GM21576 (cell line): ENCODE measurements around the gene EPRS1.
A peak's percentile ranks its signal among the peaks of the same experiment; 100 is the strongest.
"Not testable (repeated sequence)": the region's sequence is repeated elsewhere in the genome, so short reads cannot be mapped to it uniquely, and the experiment has no call there.

ENCODE experiments used
- ATAC-seq: cut with Tn5 transposase; IDR thresholded peaks from one replicate; pipeline ENCODE4 v1.9.1; 2021; ENCODE audit warnings: mild to moderate bottlenecking, moderate library complexity; ENCODE audit not compliant: unreplicated experiment

The EPRS1 gene

DNA sequence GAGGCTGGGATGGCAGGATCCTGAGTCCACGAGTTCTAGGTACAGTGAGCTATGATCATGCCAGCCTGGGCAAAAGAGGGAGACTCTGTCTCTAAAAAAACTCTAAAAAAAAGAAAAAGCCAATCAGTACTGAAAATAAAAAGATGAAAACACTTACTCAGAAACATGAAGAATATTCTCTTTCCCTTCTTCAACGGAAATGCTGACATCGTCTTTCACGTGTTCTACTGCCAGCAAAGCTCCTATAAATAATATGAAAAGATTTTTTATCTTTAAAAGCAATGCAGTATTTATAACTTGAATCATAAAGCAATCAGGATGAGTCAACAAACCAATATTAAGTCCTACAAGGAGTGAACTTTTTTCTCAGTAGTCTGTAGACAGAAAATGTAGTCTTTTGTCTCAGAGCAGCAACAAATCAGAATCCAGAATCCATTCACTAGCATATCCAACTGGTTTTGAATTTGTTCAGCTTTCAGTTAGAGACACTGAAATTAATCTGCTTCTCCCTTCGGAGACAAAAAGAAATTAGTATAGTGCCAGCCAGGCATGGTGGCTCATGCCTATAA, 6.2 kb downstream of the EPRS1 start:
- ATAC-seq: no peak

DNA sequence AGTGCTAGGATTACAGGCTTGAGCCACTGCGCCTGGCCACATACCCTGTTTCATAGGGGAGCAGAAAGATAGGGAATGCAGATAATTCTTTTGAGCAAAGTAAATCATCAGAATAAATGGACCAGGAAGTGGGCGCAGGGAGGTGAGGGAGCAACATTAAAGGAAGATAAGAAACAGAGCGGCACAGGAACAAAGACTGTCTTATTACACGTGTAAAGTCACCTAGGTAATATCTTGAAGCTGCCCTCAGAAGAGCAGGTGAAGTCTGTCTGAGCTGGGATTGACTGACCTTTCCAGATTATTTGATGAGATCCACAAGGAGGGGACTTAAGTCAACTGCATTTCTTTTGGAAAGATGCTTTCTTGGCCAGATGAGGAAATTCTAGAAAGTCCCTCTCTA, 7.7 kb downstream of the EPRS1 start:
- no peak for ATAC-seq

DNA sequence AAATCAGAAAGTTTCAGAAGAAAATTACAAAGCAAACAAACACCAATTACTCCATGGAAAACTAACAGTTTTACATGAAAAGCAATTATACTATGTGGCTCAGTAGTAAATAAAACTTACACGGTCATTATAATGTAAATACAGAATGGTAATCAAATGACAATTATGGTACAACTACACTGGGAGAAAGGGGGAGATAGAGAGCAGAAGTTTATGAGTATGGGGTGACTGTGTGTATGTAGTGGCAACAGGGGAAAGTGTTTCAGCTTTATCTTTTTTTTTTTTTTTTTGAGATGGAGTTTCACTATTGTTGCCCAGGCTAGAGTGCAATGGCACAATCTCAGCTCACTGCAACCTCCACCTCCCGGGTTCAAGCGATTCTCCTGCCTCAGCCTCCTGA, 8.5 kb downstream of the EPRS1 start:
- ATAC-seq: not testable (repeated sequence)

DNA sequence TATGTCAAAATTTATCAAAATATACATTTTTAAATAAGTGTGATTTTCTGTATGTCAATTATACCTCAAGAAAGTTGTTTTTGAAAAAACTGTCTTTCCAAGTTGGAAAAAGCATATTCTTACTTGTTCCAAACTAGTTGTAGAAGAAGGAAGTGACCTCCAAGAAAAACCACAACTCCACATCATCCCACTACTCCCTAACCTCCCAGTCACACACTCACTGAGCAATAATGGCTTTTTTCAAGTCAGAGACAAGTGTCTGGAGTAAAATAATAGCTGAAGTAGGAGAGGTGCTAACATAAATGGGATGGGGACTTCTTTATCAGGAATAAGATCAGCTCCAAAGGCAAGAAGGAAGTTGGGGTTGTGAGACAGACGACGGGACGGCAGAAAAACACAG, 13.4 kb downstream of the EPRS1 start:
- ATAC-seq: no peak

DNA sequence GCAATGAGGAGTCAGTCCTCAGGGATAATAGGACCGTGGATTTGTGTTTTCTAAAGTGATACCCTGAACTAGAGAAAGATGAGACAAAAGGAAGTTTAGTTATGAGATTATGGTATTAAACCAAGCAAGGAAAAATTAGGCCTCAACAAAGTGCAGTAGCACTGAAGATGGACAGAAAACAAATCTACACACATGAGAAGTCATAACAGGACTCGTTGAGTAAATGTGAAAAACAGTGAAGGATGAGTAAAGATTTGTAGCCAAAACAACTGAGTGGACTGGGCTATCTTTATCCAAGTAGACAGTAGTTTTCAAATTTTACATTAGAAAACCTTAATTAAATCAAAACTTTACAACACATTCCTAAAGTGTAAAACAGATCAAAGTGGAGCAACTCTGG, 15.0 kb downstream of the EPRS1 start:
- ATAC-seq: no peak

DNA sequence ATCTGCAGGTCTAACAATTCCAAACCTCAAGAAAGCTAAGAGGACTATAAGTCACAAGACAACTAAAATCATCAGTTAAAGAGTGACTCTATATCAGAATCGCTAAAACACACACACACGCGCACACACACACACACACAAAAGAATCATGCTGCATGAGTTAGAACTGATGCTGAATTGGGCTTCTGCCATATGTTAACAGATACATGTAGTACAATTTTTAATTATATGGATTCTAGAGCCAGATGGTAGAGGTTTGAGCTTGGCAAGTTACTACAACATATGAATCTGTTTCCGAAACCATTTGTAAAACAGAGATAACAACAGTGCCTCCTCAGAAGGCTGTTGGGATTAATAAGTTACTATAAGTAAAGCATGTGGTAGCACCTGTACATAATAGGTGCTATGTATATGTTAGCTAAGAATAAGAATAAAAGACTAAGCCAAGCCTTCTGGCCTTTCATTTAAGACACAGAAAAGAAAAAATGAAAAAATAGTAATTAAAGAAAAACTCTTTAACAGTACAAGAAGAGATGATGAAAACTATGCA, 17.9 kb downstream of the EPRS1 start:
- ATAC-seq: no peak

DNA sequence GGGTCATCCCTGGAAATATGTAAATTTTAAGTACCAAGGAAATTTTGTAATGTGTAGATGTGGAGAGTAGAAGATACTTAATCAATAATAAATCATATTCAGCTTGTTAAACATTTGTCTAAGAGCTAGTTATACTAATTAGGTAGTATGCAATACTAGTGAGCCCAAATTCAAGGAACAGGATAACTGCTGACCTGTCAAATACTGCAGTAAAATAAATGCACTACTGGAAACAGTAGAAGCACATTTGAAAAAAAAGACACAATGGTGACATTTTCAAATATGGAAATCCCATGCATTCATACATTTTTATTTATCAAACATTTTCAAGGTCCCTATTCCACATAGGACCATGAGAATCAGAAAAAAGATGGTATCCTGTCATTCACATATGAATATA, 27.2 kb downstream of the EPRS1 start:
- no peak for ATAC-seq

DNA sequence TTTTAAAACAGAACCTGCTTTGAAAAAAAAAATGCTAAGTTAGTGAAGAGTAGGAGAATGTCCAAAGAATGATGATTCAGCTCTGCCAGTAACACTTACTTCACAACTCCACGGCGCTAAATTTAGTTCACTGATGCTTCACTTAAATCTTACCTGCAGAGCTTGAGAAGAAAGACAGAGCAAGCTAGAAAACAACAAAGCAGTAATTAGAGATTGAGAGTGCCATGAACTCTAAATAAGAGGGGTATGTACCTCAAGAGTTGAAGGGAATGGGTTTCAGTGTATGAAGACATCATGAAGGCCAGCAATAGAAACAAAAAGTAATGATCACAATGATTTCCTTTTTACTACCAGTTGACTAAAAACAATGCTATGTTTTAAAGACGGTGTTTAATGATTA, 32.8 kb downstream of the EPRS1 start:
- ATAC-seq: peak; percentile 66

DNA sequence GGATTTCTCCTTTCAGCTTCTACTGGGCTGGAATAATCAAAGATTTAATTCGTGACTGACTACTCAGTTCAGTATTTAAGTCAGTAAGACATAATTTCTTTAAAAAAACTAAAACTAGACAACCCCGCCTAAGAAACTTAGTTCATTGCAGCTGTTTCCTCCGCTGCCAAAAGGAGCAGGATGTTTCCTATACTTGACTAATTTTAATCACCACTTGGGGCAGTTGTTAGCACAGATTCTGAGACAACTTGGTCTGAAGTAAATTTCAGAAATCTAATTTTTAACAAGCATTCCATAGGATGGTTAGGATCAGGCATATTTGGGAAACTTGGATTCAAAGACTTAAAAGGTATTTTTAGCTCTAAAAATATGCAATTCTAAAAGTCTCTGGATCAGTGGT, 34.0 kb downstream of the EPRS1 start:
- ATAC-seq: no peak

DNA sequence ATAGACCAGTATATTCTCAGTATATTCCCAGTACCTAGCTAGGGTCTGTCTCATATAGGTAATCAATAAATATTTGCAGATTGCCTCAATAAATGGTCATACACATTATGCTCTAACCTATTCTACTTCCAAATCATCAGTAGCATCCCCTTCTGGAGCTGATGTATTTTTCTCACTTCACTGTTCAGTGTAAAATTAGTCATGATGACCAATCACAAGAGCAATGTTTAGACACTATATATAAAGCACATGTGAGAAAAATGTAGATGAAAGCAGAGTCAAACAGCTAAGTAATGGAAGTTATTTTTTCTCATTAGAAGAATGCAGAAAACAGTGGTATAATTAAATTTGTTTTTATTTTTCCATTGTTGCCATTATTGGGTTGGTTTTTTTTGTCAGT, 34.7 kb downstream of the EPRS1 start:
- no peak for ATAC-seq

DNA sequence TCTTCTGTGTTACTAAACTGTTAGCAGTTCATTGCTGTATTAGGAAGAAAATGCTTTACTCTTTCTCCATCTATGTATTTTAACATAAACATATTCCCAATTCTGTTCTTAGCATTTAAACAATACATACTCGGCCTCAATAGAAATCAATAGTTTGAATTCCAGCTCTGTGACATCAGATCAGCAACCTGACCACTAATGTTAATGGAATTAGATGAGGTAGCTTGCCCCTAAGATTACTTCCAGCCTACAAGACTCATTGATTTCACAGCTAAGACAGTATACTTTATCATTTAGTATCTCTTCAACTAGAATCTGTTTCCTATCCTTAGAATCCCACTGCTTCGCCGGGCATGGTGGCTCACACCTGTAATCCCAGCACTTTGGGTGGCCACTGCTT, 38.9 kb downstream of the EPRS1 start:
- ATAC-seq: no peak

DNA sequence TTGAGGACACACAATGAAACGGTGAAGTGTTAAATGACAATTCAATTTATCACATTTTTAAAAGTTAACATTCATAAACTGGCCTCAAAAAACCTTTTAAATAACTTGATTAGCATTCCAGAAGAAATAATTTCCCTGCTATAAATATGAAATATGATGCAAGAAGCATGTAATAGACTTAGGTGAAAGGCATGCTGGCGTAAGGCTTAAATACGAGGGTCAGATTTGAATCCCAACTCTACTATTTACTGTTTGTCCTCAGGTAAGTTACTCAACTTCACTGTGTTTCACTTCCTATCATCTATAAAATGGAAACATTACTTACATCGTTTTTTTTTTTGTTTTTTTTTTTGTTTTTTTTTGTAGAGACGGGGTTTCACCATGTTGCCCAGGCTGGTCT, 40.8 kb downstream of the EPRS1 start:
- no peak for ATAC-seq

DNA sequence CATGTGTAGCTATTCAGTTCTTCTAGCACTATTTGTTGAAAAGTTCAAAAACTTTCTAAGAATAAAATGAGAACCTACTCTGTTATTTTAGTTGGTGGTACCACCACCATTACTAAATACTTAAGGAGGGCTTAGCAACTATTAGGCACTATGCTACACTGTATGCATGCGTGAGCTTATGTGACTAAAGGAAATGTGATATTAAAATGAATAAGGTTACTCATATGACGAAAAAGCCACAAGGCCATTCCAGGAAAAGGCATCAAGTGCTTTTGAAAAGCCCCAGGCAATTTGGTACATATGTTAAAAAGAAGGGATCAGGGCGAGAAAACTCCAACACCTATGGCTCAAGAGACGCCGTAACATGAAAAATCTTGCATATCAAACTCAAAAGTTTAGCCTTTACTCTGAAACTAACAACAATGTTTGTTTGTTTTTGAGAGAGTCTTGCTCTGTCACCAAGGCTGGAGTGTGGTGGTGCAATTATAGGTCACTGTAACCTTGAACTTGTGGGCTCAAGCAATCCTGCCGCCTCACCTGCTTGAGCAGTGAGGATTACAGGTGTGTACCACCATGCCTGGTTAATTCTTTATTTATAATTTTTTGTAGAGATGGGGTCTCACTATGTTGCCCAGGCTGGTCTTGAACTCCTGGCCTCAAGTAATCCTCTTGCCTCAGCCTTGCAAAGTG, 42.5 kb downstream of the EPRS1 start:
- no peak for ATAC-seq

DNA sequence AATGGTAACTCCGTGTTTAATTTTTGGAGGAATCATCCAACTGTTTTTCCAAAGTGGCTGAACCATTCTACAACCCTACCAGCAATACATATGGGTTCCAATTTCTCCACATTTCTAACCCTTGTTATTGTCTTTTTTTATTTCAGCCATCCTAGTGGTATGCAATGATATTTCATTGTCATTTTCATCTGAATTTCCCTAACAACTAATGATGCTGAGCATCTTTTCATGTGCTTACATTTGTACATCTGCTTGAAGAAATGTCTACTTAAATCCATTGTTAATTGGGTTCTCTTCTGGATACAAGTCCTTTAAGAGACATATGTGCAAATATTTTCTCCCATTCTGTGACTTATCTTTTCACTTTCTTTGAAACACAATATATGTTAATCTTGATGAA, 43.3 kb downstream of the EPRS1 start:
- no peak for ATAC-seq

DNA sequence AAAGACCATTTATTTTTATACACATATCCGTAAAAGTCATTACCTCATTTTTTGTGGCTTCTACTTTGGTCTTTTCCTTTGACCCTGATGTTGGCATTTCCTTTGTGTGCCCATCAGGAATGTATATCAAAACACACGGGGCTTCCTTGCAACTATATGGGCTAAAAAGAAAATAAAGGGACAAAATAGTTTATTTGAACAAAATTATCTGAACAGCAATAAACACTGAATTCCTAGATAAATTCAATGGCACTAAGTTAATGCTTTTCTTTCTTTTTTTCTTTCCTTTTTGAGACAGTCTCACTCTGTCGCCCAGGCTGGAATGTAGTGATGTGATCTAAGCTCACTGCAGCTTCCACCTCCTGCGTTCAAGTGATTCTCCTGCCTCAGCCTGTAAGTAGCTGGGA, 45.2 kb downstream of the EPRS1 start:
- ATAC-seq: no peak

DNA sequence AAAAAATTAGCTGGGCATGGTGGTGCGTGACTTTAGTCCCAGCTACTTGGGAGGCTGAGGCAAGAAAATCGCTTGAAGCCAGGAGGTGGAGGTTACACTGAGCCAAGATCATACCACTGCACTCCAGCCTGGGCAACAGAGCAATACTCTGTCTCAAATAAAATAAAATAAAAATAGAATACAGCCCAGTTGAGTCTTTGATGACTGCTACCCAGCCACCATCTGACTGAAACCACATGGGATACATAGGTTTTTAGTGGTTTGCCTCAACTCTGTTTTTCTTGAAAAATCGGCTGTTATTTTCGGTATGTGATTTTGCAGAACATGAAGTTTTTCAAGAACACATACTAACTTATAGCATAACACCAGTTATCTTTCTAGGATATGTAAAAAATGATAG, 46.5 kb downstream of the EPRS1 start:
- ATAC-seq: no peak
